Measurements from ENCODE around the gene ANXA6. TPM values are rescaled to one million over a fixed set of nuclear protein-coding genes. Genes with fewer than 3 reads are reported as not detected.

The ANXA6 gene
- total RNA-seq, 1 donor, result 194 TPM

- no peak for DNase-seq (ENCODE audit: low read depth)
- TF ChIP-seq, protein P1, sequence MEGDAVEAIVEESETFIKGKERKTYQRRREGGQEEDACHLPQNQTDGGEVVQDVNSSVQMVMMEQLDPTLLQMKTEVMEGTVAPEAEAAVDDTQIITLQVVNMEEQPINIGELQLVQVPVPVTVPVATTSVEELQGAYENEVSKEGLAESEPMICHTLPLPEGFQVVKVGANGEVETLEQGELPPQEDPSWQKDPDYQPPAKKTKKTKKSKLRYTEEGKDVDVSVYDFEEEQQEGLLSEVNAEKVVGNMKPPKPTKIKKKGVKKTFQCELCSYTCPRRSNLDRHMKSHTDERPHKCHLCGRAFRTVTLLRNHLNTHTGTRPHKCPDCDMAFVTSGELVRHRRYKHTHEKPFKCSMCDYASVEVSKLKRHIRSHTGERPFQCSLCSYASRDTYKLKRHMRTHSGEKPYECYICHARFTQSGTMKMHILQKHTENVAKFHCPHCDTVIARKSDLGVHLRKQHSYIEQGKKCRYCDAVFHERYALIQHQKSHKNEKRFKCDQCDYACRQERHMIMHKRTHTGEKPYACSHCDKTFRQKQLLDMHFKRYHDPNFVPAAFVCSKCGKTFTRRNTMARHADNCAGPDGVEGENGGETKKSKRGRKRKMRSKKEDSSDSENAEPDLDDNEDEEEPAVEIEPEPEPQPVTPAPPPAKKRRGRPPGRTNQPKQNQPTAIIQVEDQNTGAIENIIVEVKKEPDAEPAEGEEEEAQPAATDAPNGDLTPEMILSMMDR (IDR thresholded peaks at IDR 0.05; ENCODE audit: insufficient read depth, low read length), result no peak
- no peak overlapping the region for H3K4me3 ChIP-seq (ENCODE audit: low read depth, low read length)
Observed at GRCh38 chr5:151147033-151147432, 10.5 kb downstream of the ANXA6 start.

DNA sequence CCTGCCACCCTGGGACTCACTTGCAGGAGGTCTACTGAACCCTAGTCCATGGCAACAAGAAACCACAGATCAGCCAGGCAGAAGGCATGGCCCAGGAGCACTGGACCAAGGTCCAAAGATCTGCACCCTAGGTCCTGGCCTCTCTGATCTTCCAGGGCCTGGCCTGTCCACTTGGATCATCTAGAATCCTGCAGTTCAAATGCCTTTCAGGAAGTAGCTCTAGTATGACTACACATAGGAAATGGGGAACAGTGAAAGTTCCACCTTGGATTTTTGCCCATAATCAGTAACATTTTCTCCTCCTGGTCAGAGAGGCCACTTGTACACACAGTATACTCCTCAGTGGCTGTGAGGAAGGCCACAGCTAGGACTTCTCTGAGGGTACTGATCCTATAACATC, 11.5 kb downstream of the ANXA6 start:
- no peak for DNase-seq (ENCODE audit: low read depth)
- TF ChIP-seq, protein P1 (IDR thresholded peaks at IDR 0.05; ENCODE audit: insufficient read depth, low read length), result no peak
- no peak overlapping the region for H3K4me3 ChIP-seq (ENCODE audit: low read depth, low read length)

DNA sequence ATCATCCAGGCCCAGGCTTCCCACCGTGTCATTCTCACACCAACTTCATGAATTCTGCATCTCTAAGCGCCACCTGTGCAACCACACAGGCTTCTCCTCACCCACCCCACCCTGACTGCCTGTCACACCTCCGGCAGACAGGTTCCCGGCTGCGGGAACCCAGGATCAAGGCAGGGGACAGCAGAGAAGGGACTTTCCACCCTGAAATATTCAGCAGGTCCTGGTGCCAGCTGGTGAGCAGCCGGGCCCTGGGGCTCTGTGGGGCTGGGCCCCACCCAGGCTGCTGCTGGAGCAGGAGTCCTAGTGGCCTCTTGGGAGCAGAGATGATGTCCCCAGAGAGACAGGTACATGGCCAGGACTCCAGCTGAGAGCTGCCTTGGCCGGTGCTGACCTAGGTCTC, 12.7 kb downstream of the ANXA6 start:
- DNase-seq (ENCODE audit: low read depth), result no peak
- TF ChIP-seq, protein P1 (IDR thresholded peaks at IDR 0.05; ENCODE audit: insufficient read depth, low read length), result no peak
- no peak overlapping the region for H3K4me3 ChIP-seq (ENCODE audit: low read depth, low read length)

DNA sequence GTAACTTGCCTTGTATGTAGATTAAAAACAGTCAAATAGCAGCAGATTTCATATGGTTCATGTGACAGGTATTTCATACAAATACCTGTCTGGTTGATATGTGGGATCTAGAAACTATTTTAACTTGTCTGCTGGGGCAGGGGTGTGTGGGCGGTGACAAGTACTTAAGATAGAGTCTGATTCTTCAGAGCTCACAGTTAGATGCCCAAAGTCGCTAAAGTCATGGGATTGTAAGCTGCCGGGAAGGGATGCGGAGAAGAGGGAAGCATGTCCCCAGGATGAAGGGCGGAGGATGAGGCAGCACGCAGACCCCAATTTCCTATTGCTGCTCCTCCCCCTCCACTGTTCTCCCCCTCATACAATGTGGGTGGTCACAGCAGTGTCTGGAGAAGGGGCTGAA, 13.3 kb downstream of the ANXA6 start:
- no peak overlapping the region for H3K4me3 ChIP-seq (ENCODE audit: low read depth, low read length)
- TF ChIP-seq, protein P1 (IDR thresholded peaks at IDR 0.05; ENCODE audit: insufficient read depth, low read length), result no peak
- no peak for DNase-seq (ENCODE audit: low read depth)

GRCh38 chr5:151143645-151144044, 13.9 kb downstream of the ANXA6 start:
- H3K4me3 ChIP-seq (ENCODE audit: low read depth, low read length), result no peak overlapping the region
- no peak for DNase-seq (ENCODE audit: low read depth)
- TF ChIP-seq, protein P1 (IDR thresholded peaks at IDR 0.05; ENCODE audit: insufficient read depth, low read length), result no peak

DNA sequence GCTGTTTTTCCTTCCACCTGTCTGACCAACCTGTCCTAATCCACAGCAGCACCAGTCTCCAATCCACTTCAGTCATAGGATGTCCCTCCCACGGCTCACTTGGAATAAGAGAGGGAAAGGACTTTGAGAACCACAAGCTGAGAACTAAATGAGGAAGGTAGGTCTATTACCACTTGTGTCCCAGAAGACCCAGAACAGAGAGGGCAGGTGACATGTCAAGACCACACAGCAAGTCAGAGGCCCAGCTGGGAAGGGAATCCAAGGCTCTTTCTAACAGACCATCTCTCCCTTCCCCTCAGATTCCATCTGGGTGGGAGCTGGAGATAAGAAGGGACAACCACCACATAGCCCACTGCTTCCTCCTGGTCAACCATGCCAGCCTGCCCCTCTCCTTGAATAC, 14.6 kb downstream of the ANXA6 start:
- no peak for DNase-seq (ENCODE audit: low read depth)
- TF ChIP-seq, protein P1 (IDR thresholded peaks at IDR 0.05; ENCODE audit: insufficient read depth, low read length), result no peak

GRCh38 chr5:151141535-151141934, 16.0 kb downstream of the ANXA6 start:
- no peak overlapping the region for H3K4me3 ChIP-seq (ENCODE audit: low read depth, low read length)
- TF ChIP-seq, protein P1 (IDR thresholded peaks at IDR 0.05; ENCODE audit: insufficient read depth, low read length), result no peak
- DNase-seq (ENCODE audit: low read depth), result peak; percentile 21

More for the DNA sequence above, 14.6 kb downstream of the ANXA6 start:
- no peak overlapping the region for H3K4me3 ChIP-seq (ENCODE audit: low read depth, low read length)
